ENCODE results near the gene CLN5.

DNA sequence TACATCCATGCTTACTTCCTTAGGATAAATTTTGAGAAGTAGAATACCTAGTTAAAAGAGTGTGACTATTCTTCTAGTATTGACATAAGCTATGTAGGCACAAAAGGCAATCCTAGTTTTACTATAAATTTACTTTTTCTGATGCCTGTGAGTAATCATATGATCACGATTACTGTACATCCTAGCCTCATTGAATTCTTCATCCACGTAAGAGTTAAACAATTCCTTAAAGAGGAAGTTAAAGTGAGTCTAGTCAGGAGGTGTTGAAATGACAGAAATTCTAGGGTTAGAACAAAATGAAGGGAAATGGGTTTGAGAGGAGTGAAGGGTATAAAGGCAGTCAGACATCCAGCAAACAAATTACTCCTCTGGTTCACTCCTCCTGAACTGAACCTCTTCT lies 43.7 kb upstream of the CLN5 start, which contains the start of gene ACOD1:
- no peak for TF ChIP-seq CTCF (conservative IDR thresholded peaks at IDR 0.05; ENCODE audit: low read depth, low read length)
- TF ChIP-seq EZH2phosphoT487 (IDR thresholded peaks at IDR 0.05; ENCODE audit: borderline replicate concordance, low read length): no peak

All from PC-3 (cell line).